ENCODE measurements around the gene TMF1.

TMF1 gene

DNA sequence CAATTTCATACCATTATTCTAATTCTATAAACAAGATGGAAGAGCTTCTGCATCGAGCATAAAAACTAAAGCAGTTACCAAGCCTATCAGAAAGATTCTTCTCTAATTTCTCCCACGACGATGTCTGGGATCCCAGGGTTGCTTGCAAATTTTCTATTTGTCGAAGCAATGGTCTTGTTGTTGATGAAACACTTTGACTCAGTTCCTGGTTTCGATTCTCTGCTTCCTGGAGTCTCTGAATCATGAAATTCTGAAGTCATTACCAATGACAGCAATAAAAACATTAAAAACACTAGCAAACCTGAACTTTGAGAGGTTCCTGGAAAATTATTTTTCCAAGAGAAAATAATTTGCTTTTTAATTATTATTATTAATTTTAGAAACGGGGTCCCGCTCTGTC, 18.7 kb downstream of the TMF1 start:
- H3K4me3 ChIP-seq, result no peak overlapping the region
- TF ChIP-seq POLR2AphosphoS5 (IDR thresholded peaks at IDR 0.05; ENCODE audit: borderline replicate concordance, low read depth, low read length) (no peak), EZH2 (IDR thresholded peaks at IDR 0.05) (no peak), FOXP2 (optimal IDR thresholded peaks at IDR 0.05; ENCODE audit: control extremely low read depth, extremely low read length, insufficient read depth) (no peak)
- no peaks in the 10 kb centered on the region for H3K9me3 ChIP-seq (ENCODE audit: low read depth, low read length)
- no peak overlapping the region for H3K27ac ChIP-seq
- no peak for DNase-seq (ENCODE audit: low read depth, low spot score)
- peaks cover 19% of the 10 kb centered on the region; the same call in 1 of the 2 replicates for H3K36me3 ChIP-seq (ENCODE audit: insufficient read depth, low read length)
- no peak overlapping the region for H3K9ac ChIP-seq (ENCODE audit: insufficient read length)

DNA sequence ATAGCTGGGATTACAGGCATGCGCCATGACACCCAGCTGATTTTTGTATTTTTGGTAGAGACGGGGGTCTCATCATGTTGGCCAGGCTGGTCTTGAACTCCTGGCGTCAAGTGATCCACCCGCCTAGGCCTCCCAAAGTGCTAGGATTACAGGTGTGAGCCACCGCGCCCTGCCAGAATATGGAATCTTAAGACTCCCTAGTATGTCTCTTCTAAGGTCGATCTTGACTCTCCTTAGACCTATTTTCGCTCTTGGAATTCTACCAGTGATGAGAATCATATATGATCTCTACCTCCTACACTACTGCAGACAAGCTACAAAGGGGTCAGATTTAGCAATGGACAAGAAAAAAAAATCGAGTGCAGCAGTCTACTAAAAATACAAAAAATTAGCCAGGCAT, 19.4 kb downstream of the TMF1 start:
- TF ChIP-seq EZH2 (IDR thresholded peaks at IDR 0.05) (no peak), FOXP2 (optimal IDR thresholded peaks at IDR 0.05; ENCODE audit: control extremely low read depth, extremely low read length, insufficient read depth) (no peak), POLR2AphosphoS5 (IDR thresholded peaks at IDR 0.05; ENCODE audit: borderline replicate concordance, low read depth, low read length) (no peak)
- no peak overlapping the region for H3K9ac ChIP-seq (ENCODE audit: insufficient read length)
- peaks cover 14% of the 10 kb centered on the region; the same call in 1 of the 2 replicates for H3K36me3 ChIP-seq (ENCODE audit: insufficient read depth, low read length)
- no peaks in the 10 kb centered on the region for H3K9me3 ChIP-seq (ENCODE audit: low read depth, low read length)
- no peak overlapping the region for H3K4me3 ChIP-seq
- DNase-seq (ENCODE audit: low read depth, low spot score), result no peak
- no peak overlapping the region for H3K27ac ChIP-seq

DNA sequence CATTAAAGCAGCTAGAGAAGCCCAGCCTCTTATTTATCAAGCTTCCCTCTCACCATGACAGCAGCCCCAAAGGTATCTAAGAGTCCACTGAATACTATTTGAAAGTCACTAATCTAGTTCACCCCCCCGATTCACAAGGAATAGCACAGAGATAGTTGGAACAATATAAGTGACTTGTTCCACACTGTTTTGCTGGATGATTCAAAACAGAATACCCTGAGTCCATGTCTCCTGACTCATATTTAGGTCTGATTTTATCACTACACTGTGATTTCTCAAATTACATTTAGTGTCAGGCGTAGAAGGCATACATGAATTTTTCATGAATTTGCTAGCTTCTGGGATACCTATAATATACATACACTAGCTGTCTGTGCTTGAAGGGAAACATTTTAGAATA, 20.0 kb downstream of the TMF1 start:
- no peak for DNase-seq (ENCODE audit: low read depth, low spot score)
- Histone ChIP-seq H3K9ac (ENCODE audit: insufficient read length) (no peak overlapping the region), H3K36me3 (ENCODE audit: insufficient read depth, low read length) (peaks cover 14% of the 10 kb centered on the region; the same call in 1 of the 2 replicates), H3K4me3 (no peak overlapping the region), H3K9me3 (ENCODE audit: low read depth, low read length) (no peaks in the 10 kb centered on the region), H3K27ac (no peak overlapping the region)
- TF ChIP-seq EZH2 (IDR thresholded peaks at IDR 0.05), result no peak
- TF ChIP-seq FOXP2 (optimal IDR thresholded peaks at IDR 0.05; ENCODE audit: control extremely low read depth, extremely low read length, insufficient read depth), result no peak
- TF ChIP-seq POLR2AphosphoS5 (IDR thresholded peaks at IDR 0.05; ENCODE audit: borderline replicate concordance, low read depth, low read length), result no peak

DNA sequence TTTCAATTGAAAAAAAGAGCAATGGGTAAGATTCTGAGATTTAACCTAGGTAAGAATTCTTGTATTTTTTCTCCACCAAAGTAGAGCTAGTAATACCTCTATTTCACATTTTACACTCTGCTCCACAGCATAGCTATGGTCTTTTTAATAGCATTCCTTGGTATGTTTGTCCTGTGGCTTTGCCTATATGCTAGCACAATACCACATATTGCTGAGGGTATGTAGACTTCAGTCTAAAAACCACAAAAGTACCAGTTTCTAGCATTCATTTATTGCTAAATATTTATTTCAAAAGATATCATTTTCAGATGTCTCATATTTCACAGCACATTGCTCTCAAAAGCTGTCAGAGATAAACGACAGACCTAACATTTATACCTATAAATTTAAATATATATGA, 20.5 kb downstream of the TMF1 start:
- TF ChIP-seq POLR2AphosphoS5 (IDR thresholded peaks at IDR 0.05; ENCODE audit: borderline replicate concordance, low read depth, low read length) (no peak), EZH2 (IDR thresholded peaks at IDR 0.05) (no peak), FOXP2 (optimal IDR thresholded peaks at IDR 0.05; ENCODE audit: control extremely low read depth, extremely low read length, insufficient read depth) (no peak)
- Histone ChIP-seq H3K36me3 (ENCODE audit: insufficient read depth, low read length) (peaks cover 14% of the 10 kb centered on the region; the same call in 1 of the 2 replicates), H3K9me3 (ENCODE audit: low read depth, low read length) (no peaks in the 10 kb centered on the region), H3K4me3 (no peak overlapping the region), H3K9ac (ENCODE audit: insufficient read length) (no peak overlapping the region), H3K27ac (no peak overlapping the region)
- no peak for DNase-seq (ENCODE audit: low read depth, low spot score)

DNA sequence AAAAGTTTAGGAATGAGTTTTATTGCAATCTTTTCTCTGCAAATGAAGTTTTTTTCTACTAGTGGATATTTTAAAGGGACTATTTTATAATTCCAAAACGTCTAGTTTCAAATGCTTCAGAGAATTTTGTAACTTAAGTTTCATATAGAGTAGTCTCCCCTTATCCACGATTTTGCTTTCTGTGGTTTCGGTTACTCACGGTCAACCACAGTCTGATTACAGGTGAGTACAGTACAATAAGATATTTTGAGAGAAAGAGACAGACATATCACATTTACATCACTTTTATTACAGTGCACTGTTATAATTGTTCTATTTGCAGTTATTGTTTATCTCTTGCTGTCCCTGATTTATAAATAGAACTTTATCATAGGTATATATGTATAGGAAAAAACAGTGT, 31.3 kb downstream of the TMF1 start:
- no peak for DNase-seq (ENCODE audit: low read depth, low spot score)
- Histone ChIP-seq H3K9ac (ENCODE audit: insufficient read length) (no peak overlapping the region), H3K36me3 (ENCODE audit: insufficient read depth, low read length) (no peaks in the 10 kb centered on the region; the same call in 1 of the 2 replicates), H3K4me3 (no peak overlapping the region), H3K9me3 (ENCODE audit: low read depth, low read length) (no peaks in the 10 kb centered on the region), H3K27ac (no peak overlapping the region)
- no peak for TF ChIP-seq EZH2 (IDR thresholded peaks at IDR 0.05)
- no peak for TF ChIP-seq POLR2AphosphoS5 (IDR thresholded peaks at IDR 0.05; ENCODE audit: borderline replicate concordance, low read depth, low read length)
- TF ChIP-seq FOXP2 (optimal IDR thresholded peaks at IDR 0.05; ENCODE audit: control extremely low read depth, extremely low read length, insufficient read depth), result no peak

DNA sequence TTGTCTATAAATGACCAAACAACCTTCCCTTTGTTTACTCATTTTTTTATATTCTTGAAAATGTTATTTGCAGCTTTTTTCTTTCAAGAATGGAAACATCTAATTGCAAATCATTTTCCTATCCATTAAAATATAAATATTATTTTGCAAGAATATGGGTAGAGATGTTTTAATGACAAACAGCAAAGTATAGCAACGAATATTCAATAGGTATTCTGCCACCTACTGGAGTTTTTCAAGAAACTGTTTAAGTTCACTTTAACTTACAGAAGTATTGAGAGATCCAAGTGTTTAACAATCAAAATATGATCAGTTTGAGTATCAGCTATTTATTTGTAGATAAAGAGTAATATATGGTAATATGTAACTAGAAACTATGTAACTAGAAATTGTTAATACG, 31.7 kb downstream of the TMF1 start:
- no peak overlapping the region for H3K4me3 ChIP-seq
- H3K27ac ChIP-seq, result no peak overlapping the region
- no peak for TF ChIP-seq FOXP2 (optimal IDR thresholded peaks at IDR 0.05; ENCODE audit: control extremely low read depth, extremely low read length, insufficient read depth)
- no peak for TF ChIP-seq POLR2AphosphoS5 (IDR thresholded peaks at IDR 0.05; ENCODE audit: borderline replicate concordance, low read depth, low read length)
- TF ChIP-seq EZH2 (IDR thresholded peaks at IDR 0.05), result no peak
- no peak overlapping the region for H3K9ac ChIP-seq (ENCODE audit: insufficient read length)
- H3K36me3 ChIP-seq (ENCODE audit: insufficient read depth, low read length), result no peaks in the 10 kb centered on the region; the same call in 1 of the 2 replicates
- no peaks in the 10 kb centered on the region for H3K9me3 ChIP-seq (ENCODE audit: low read depth, low read length)
- no peak for DNase-seq (ENCODE audit: low read depth, low spot score)

DNA sequence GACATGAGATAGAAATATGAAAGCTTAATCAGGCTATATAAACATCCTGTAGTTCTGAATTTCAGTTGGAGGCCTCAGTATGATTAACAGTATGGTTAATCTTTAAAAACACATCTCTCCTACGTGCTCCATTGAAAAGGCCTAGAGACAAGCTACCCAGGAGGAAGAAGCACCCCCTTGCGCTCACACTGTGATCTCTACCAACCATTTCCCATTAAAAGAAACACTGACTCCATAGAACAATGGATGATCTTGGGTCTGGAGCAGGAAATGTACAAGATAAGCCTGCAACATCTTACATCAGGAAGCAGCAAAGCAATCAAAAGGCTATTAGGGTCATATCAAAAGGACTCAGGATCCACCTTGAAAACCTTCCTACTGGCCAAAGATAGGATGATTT, 35.2 kb downstream of the TMF1 start:
- TF ChIP-seq POLR2AphosphoS5 (IDR thresholded peaks at IDR 0.05; ENCODE audit: borderline replicate concordance, low read depth, low read length) (no peak), EZH2 (IDR thresholded peaks at IDR 0.05) (no peak), FOXP2 (optimal IDR thresholded peaks at IDR 0.05; ENCODE audit: control extremely low read depth, extremely low read length, insufficient read depth) (no peak)
- no peaks in the 10 kb centered on the region for H3K36me3 ChIP-seq (ENCODE audit: insufficient read depth, low read length)
- no peak overlapping the region for H3K9ac ChIP-seq (ENCODE audit: insufficient read length)
- H3K4me3 ChIP-seq, result no peak overlapping the region
- no peak overlapping the region for H3K27ac ChIP-seq
- DNase-seq (ENCODE audit: low read depth, low spot score), result no peak
- no peaks in the 10 kb centered on the region for H3K9me3 ChIP-seq (ENCODE audit: low read depth, low read length)

DNA sequence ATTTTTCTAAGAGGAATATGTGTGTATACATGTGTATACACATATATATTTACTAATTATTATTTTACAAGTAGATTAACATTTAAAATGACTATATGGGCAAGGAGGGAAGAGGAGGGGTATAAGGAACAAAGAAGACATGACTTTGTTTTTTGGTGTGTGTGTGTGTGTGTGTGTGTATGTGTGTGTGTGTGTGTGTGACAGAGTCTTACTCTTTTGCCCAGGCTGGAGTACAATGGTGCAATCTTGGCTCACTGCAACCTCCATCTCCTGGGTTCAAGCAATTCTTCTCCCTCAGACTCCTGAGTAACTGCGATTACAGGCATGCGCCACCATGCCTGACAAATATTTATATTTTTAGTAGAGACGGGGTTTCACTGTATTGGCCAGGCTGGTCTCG, 36.0 kb downstream of the TMF1 start:
- no peak for DNase-seq (ENCODE audit: low read depth, low spot score)
- H3K4me3 ChIP-seq, result no peak overlapping the region

DNA sequence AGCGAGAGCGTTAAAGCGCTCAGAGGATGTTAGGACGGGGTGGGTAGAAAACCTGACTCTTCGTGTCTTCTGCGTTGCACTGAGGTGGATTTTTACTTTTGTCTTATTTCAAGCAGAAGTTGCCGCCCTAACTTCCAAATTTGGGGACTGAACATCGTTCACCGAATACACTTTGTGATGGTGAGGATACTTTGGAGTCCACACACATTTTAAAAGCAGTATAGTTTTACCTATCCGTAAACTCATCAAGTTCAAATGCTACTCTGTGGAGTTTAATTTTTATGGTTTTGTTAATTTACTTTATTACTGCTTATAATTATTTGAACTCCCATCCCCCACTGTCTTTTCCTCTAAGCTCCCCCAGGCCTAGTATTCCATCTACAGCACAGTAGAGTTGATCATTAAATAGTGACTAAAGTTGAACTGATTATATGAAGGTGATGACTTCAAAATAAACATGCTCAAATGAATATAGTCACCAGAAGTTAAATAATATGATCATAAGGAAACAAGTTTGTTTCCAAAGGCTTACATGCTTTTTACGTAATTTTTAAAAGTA, 38.0 kb downstream of the TMF1 start:
- peak overlapping the region; percentile 65 for H3K4me3 ChIP-seq
- H3K9ac ChIP-seq (ENCODE audit: insufficient read length), result peak overlapping the region; percentile 45
- no peak for TF ChIP-seq POLR2AphosphoS5 (IDR thresholded peaks at IDR 0.05; ENCODE audit: borderline replicate concordance, low read depth, low read length)
- no peak overlapping the region for H3K27ac ChIP-seq
- DNase-seq (ENCODE audit: low read depth, low spot score), result no peak
- H3K9me3 ChIP-seq (ENCODE audit: low read depth, low read length), result no peaks in the 10 kb centered on the region
- H3K36me3 ChIP-seq (ENCODE audit: insufficient read depth, low read length), result no peaks in the 10 kb centered on the region

More for the DNA sequence above, 36.0 kb downstream of the TMF1 start:
- H3K36me3 ChIP-seq (ENCODE audit: insufficient read depth, low read length), result no peaks in the 10 kb centered on the region
- H3K9ac ChIP-seq (ENCODE audit: insufficient read length), result no peak overlapping the region
- TF ChIP-seq POLR2AphosphoS5 (IDR thresholded peaks at IDR 0.05; ENCODE audit: borderline replicate concordance, low read depth, low read length) (no peak), EZH2 (IDR thresholded peaks at IDR 0.05) (no peak), FOXP2 (optimal IDR thresholded peaks at IDR 0.05; ENCODE audit: control extremely low read depth, extremely low read length, insufficient read depth) (no peak)
- H3K9me3 ChIP-seq (ENCODE audit: low read depth, low read length), result no peaks in the 10 kb centered on the region
- no peak overlapping the region for H3K27ac ChIP-seq

All from SK-N-MC (cell line).